WTC11 (cell line): ENCODE data around the gene ELK1. TPM values are rescaled to one million over a fixed set of nuclear protein-coding genes. Genes with fewer than 3 reads are reported as not detected.

ENCODE experiments used
- ATAC-seq: fragments of 200-7000 bp; cut with Tn5 transposase; 2 replicates; pipeline ENCODE4 v1.10.0; 2021; ENCODE audit warnings: mild to moderate bottlenecking, moderate library complexity
- CTCF ChIA-PET: fragments of 300-600 bp; sonication (Branson Sonifier 250); formaldehyde crosslinking; loops from one replicate; lab custom pipeline; 2021; ENCODE audit warnings: antibody characterized with exemption; lab: Charles Lee
- POLR2A ChIA-PET: fragments of 350-600 bp; sonication (Branson Sonifier 250); formaldehyde crosslinking; loops from one replicate; lab custom pipeline; 2021; ENCODE audit warnings: antibody characterized with exemption; lab: Charles Lee
- DNase-seq: peaks from one replicate; pipeline ENCODE4 v3.0.0; 2021; ENCODE audit warnings: low spot score
- H3K27ac Mint-ChIP-seq: 2 replicates; pipeline ENCODE4 v1.8.0; 2021; ENCODE audit warnings: mixed read lengths
- H3K27me3 Mint-ChIP-seq: 2 replicates; pipeline ENCODE4 v1.8.0; 2021; ENCODE audit warnings: low read depth, mild to moderate bottlenecking, moderate library complexity, mixed read lengths
- H3K36me3 Mint-ChIP-seq: 2 replicates; pipeline ENCODE4 v1.8.0; 2021; ENCODE audit warnings: mixed read lengths
- H3K4me1 Mint-ChIP-seq: 2 replicates; pipeline ENCODE4 v1.8.0; 2022; ENCODE audit warnings: mixed read lengths
- H3K4me3 Mint-ChIP-seq: 2 replicates; pipeline ENCODE4 v1.8.0; 2021; ENCODE audit warnings: mild to moderate bottlenecking, moderate library complexity, mixed read lengths
- H3K9me3 Mint-ChIP-seq: 2 replicates; pipeline ENCODE4 v1.8.0; 2021; ENCODE audit warnings: mixed read lengths
- ARID4B ChIP-seq: sonication (generic); formaldehyde crosslinking; IDR thresholded peaks from 2 replicates; pipeline ENCODE4 v1.8.0; 2023; ENCODE audit warnings: missing genetic modification reagents, mild to moderate bottlenecking, borderline replicate concordance
- ATF6 ChIP-seq: sonication (generic); formaldehyde crosslinking; IDR thresholded peaks from 2 replicates; pipeline ENCODE4 v1.8.1; 2023; ENCODE audit warnings: mild to moderate bottlenecking, missing genetic modification reagents
- E2F5 ChIP-seq: sonication (generic); formaldehyde crosslinking; IDR thresholded peaks from 2 replicates; pipeline ENCODE4 v1.8.1; 2022; ENCODE audit warnings: mild to moderate bottlenecking, moderate library complexity, missing genetic modification reagents
- EMX1 ChIP-seq: fragments of 250-450 bp; sonication (Bioruptor Pico); IDR thresholded peaks from 2 replicates; pipeline ENCODE4 v1.8.0; 2021; ENCODE audit warnings: mild to moderate bottlenecking
- FOXP1 ChIP-seq: sonication (generic); formaldehyde crosslinking; IDR thresholded peaks from 2 replicates; pipeline ENCODE4 v1.8.0; 2022; ENCODE audit warnings: missing genetic modification reagents, mild to moderate bottlenecking, moderate library complexity, borderline replicate concordance
- GABPB1 ChIP-seq: sonication (generic); formaldehyde crosslinking; IDR thresholded peaks from 2 replicates; pipeline ENCODE4 v1.8.1; 2023; ENCODE audit warnings: mild to moderate bottlenecking, missing genetic modification reagents
- HMGA2 ChIP-seq: fragments of 250-450 bp; sonication (Bioruptor Pico); IDR thresholded peaks from 2 replicates; pipeline ENCODE4 v1.4.0; 2021; ENCODE audit warnings: mild to moderate bottlenecking, moderate library complexity
- MAX ChIP-seq: sonication (generic); formaldehyde crosslinking; IDR thresholded peaks from 2 replicates; pipeline ENCODE4 v1.8.0; 2022; ENCODE audit warnings: mild to moderate bottlenecking, missing genetic modification reagents
- MLX ChIP-seq: sonication (generic); formaldehyde crosslinking; IDR thresholded peaks from 2 replicates; pipeline ENCODE4 v1.8.1; 2023; ENCODE audit warnings: mild to moderate bottlenecking, missing genetic modification reagents, moderate library complexity
- NFE2L1 ChIP-seq: sonication (generic); formaldehyde crosslinking; IDR thresholded peaks from 2 replicates; pipeline ENCODE4 v1.8.1; 2023; ENCODE audit warnings: missing genetic modification reagents
- PRDM15 ChIP-seq: sonication (generic); formaldehyde crosslinking; IDR thresholded peaks from 2 replicates; pipeline ENCODE4 v1.8.0; 2022; ENCODE audit warnings: missing genetic modification reagents
- PRRX2 ChIP-seq: fragments of 250-450 bp; sonication (Bioruptor Pico); IDR thresholded peaks from 2 replicates; pipeline ENCODE4 v1.8.0; 2021; ENCODE audit warnings: mild to moderate bottlenecking
- SOX15 ChIP-seq: fragments of 250-450 bp; sonication (Bioruptor Pico); IDR thresholded peaks from 2 replicates; pipeline ENCODE4 v1.9.0; 2021; ENCODE audit warnings: mild to moderate bottlenecking
- USF1 ChIP-seq: sonication (generic); formaldehyde crosslinking; IDR thresholded peaks from 2 replicates; pipeline ENCODE4 v1.8.0; 2022; ENCODE audit warnings: mild to moderate bottlenecking, missing genetic modification reagents
- ZBTB21 ChIP-seq: sonication (generic); formaldehyde crosslinking; IDR thresholded peaks from 2 replicates; pipeline ENCODE4 v1.8.1; 2023; ENCODE audit warnings: mild to moderate bottlenecking, missing genetic modification reagents, borderline replicate concordance
- ZNF263 ChIP-seq: sonication (generic); formaldehyde crosslinking; IDR thresholded peaks from 2 replicates; pipeline ENCODE4 v1.8.1; 2022; ENCODE audit warnings: low read depth, mild to moderate bottlenecking, moderate library complexity, missing genetic modification reagents
- ZNF423 ChIP-seq: fragments of 250-450 bp; sonication (Bioruptor Pico); IDR thresholded peaks from 2 replicates; pipeline ENCODE4 v2.1.2; 2022; ENCODE audit warnings: mild to moderate bottlenecking, moderate library complexity
- ZNF425 ChIP-seq: fragments of 250-450 bp; sonication (Bioruptor Pico); conservative IDR thresholded peaks from 2 replicates; pipeline ENCODE4 v1.9.0; 2021; ENCODE audit warnings: mild to moderate bottlenecking
- ZNF671 ChIP-seq: fragments of 250-450 bp; sonication (Bioruptor Pico); IDR thresholded peaks from 2 replicates; pipeline ENCODE4 v1.8.0; 2021; ENCODE audit warnings: mild to moderate bottlenecking
- ZSCAN18 ChIP-seq: fragments of 250-450 bp; sonication (Bioruptor Pico); IDR thresholded peaks from 2 replicates; pipeline ENCODE4 v2.1.2; 2022; ENCODE audit warnings: mild to moderate bottlenecking, moderate library complexity
- total RNA-seq: library from RNA; stranded (reverse); gene quantifications from 3 replicates; pipeline ENCODE4 v1.2.3, GENCODE V29; 2021

ELK1 gene
- total RNA-seq, 1 experiment from 2014 or later = 35.8 TPM

GRCh38 chrX:47649271-47649670 is 1.1 kb downstream of the ELK1 start:
- ATAC-seq (no peak), DNase-seq (no peak)
- ChIA-PET POLR2A (no interaction called here), CTCF (no interaction called here)
- Mint-ChIP-seq H3K36me3 (peaks cover 13% of the 10 kb centered on the region), H3K4me3 (peak overlapping the region; percentile 80), H3K9me3 (no peaks in the 10 kb centered on the region), H3K27me3 (no peaks in the 10 kb centered on the region), H3K27ac (no peak overlapping the region; the same call in 1 of the 2 replicates), H3K4me1 (peaks cover 26% of the 10 kb centered on the region)
- TF ChIP-seq NFE2L1 (CRISPR knock-in tag) (no peak), ARID4B (no peak), GABPB1 (CRISPR knock-in tag) (no peak), E2F5 (no peak), ZNF423 (CRISPR knock-in tag) (no peak), MAX (CRISPR knock-in tag) (no peak), ZSCAN18 (CRISPR knock-in tag) (no peak), FOXP1 (no peak), ZNF671 (no peak), USF1 (CRISPR knock-in tag) (no peak), ZBTB21 (CRISPR knock-in tag) (no peak), HMGA2 (CRISPR knock-in tag) (no peak), ATF6 (CRISPR knock-in tag) (no peak), ZNF425 (CRISPR knock-in tag) (no peak), PRRX2 (CRISPR knock-in tag) (no peak), SOX15 (CRISPR knock-in tag) (no peak), PRDM15 (no peak), MLX (CRISPR knock-in tag) (no peak), ZNF263 (CRISPR knock-in tag) (no peak), EMX1 (CRISPR knock-in tag) (no peak)
